GM12891 (cell line): ENCODE results near the gene YARS1.

Experiments used
- POLR2A ChIP-seq: IDR thresholded peaks from 2 replicates; pipeline ENCODE4 v1.6.1; 2011; ENCODE audit warnings: low read depth, low read length, control low read depth
- POLR2AphosphoS5 ChIP-seq: IDR thresholded peaks from 2 replicates; pipeline ENCODE4 v1.6.1; 2011; ENCODE audit warnings: low read depth, low read length, control low read depth
- POU2F2 ChIP-seq: IDR thresholded peaks from 2 replicates; pipeline ENCODE4 v1.6.1; 2011; ENCODE audit warnings: low read depth, mild to moderate bottlenecking, control low read depth, low read length, moderate library complexity
- TAF1 ChIP-seq: IDR thresholded peaks from 2 replicates; pipeline ENCODE4 v1.6.1; 2011; ENCODE audit warnings: low read depth, low read length, control low read depth

DNA sequence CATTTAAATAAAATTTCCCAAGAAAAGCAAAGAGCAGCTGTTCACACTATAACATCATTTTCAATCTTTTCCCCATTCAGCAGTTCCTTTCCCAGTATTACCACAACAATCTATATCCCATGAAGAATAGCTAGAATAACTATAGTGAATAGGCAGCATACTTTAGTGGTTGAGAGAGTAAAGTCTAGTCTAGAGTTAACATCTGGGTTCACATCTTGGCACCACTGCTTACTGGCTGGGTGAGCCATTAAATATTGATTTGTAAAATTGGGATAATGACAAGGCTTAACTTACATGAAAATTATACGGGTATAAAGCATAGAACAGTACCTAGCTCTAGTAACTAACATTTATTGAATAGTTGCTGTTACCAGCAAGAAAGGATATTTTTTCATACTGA, 14.7 kb upstream of the YARS1 start:
- no peak for TF ChIP-seq POLR2AphosphoS5
- TF ChIP-seq POLR2A: no peak
- no peak for TF ChIP-seq TAF1
- TF ChIP-seq POU2F2: no peak
